ENCODE results near the gene ANKRD34C.
A peak's percentile ranks its signal among the peaks of the same experiment; 100 is the strongest.
"Not testable (repeated sequence)": the region's sequence is repeated elsewhere in the genome, so short reads cannot be mapped to it uniquely, and the experiment has no call there.

ANKRD34C gene

DNA sequence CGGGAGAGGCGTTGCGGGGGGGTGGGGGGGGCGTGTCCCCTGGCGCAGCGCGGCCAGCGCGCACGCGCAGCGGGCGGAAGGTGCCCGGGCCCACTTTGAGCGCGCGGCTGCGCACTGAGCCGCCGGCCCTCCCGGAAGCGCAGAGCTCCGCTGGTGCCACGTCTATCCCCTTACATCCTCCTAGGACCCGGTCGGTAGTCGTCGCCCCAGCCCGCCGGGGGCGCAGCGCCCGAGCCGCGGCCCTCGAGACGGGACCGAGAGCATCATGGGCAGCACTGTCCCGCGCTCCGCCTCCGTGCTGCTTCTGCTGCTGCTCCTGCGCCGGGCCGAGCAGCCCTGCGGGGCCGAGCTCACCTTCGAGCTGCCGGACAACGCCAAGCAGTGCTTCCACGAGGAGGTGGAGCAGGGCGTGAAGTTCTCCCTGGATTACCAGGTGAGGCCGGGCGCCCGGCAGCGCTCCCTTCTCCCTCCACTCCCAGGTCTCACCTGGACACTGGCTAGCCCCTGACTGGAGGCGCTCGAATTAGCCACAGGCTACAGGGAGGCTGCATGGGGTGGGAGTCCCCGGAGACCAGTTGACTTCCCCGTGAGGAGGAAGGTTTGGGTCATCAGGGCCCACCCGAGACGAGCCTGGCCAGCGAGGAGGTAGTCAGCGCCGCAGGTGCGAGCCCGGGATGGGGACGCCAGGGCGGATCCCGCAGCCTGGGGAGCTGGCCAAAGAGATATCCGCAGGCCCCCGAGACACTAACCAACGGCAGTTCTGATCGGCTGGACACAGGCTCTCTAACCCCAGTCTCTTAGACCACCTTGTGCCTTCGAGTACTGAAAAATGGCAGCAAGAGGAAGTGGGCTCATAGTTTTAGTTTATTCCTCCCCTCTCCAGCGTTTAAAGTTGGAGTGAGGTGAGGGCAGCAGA is 28.7 kb downstream of the ANKRD34C start, which contains the start of gene TMED3:
TMED3 (plus strand) TSS at position 128 of the 916 bp plus-strand sequence; CDS start at position 266, 138 bp downstream.
- DNase-seq (ENCODE audit: low read depth, low spot score): peak; percentile 93

GRCh38 chr15:79311901-79312553 is 29.5 kb downstream of the ANKRD34C start:
- DNase-seq (ENCODE audit: low read depth, low spot score): no peak

GRCh38 chr15:79314186-79314585 is 31.7 kb downstream of the ANKRD34C start:
- DNase-seq (ENCODE audit: low read depth, low spot score): no peak

- no peak for DNase-seq (ENCODE audit: low read depth, low spot score)
These were observed 32.3 kb downstream of the ANKRD34C start for GRCh38 chr15:79314811-79315210.

DNA sequence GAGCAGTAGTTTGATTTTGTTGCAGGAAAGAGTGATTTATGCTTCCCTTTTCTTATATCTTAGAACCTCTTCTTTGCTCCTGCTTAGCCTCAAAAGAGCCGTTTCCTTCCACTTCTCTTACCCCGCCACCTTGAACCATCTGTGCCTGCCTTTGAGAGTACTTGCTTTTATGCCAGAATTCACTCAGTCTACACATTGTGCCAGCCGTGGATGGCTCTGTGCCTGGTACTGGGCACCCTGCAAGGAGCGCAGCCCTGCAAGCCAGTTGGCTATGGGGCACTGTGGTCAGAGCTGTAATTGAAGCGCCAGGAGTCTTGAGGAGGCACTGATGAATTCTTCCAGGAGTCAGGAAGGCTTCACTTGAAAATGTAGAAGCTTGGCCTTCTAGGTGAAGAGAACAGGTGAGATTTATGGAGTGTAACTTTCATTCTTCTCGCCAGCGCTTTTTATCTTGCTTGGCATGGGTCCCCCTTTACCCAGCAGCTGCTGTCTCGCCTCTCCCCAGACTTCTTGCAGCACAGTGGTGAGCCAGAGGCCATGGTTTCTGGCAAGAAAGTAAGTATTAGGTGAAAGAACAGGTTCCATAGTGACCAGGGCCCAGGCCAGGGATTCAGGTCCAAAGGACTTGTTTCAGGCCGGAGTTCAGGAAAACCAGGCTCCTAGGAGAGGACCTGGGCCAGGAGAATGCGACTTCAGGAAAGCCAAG is 33.3 kb downstream of the ANKRD34C start:
- no peak for DNase-seq (ENCODE audit: low read depth, low spot score)

- no peak for DNase-seq (ENCODE audit: low read depth, low spot score)
These were observed 34.3 kb downstream of the ANKRD34C start for GRCh38 chr15:79316864-79317263.

DNA sequence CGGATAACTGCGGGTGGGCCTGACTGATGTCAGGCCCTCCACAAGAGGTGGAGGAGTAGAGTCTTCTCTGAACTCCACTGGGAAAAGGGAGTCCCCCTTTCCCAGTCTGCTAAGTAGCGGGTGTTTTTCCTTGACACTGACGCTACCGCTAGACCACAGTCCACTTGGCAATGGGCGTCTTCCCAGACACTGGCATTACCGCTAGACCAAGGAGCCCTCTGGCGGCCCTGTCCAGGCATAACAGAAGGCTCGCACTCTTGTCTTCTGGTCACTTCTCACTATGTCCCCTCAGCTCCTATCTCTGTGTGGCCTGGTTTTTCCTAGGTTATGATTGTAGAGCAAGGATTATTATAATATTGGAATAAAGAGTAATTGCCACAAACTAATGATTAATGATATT is 37.5 kb downstream of the ANKRD34C start:
- not testable (repeated sequence) for DNase-seq (ENCODE audit: low read depth, low spot score)

DNA sequence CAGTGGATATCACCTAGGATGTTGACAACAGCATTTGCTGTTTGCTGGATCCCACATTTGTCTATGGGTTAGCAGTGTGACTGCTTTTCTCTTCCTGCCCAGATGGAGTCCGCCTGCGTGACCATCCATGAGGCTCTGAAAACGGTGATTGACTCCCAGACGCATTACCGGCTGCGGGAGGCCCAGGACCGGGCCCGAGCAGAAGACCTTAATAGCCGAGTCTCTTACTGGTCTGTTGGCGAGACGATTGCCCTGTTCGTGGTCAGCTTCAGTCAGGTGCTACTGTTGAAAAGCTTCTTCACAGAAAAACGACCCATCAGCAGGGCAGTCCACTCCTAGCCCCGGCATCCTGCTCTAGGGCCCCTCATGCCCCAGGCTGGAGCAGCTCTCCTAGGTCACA is 39.4 kb downstream of the ANKRD34C start:
- no peak for DNase-seq (ENCODE audit: low read depth, low spot score)

GRCh38 chr15:79322306-79322705 is 39.8 kb downstream of the ANKRD34C start:
- DNase-seq (ENCODE audit: low read depth, low spot score): no peak

- DNase-seq (ENCODE audit: low read depth, low spot score): no peak
These were observed 40.4 kb downstream of the ANKRD34C start for GRCh38 chr15:79322945-79323344.

DNA sequence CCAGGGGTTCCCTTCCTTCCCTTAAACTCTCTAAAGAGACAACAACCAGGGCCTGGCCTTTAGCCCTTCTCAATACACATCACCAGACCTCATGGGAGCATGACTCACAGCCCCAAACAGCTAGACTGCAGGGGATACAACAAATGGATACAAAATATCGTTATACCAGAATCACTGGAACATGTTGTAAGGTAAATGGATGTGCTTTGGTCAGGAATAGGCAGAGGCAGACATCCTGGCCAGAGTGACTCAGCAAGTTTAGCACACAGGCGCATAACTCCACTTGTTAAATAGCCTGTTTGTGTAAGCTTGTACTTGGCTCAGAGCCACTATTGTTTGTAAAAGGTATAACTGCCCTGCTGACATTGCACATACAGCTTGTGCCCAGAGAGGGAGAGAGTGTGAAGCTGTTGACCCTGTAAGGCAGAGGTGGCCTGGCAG is 46.7 kb downstream of the ANKRD34C start:
- DNase-seq (ENCODE audit: low read depth, low spot score): peak; percentile 33
